HCT116 (cell line): Measurements from ENCODE around the gene ZNF474. TPM values are rescaled to one million over a fixed set of nuclear protein-coding genes. Genes with fewer than 3 reads are reported as not detected.

Source experiments
- ATAC-seq: fragments of 200-7000 bp; cut with Tn5 transposase; 2 replicates; pipeline ENCODE4 v1.9.1; 2020; ENCODE audit warnings: mild to moderate bottlenecking, moderate library complexity
- BruUV-seq: library from RNA; stranded (reverse); fragments of 400-500 nt; replicated peaks from 2 replicates; lab custom pipeline; 2021; lab: Mats Ljungman, UMichigan
- CTCF ChIA-PET: fragments of 300-600 bp; sonication (Branson Sonifier 250); formaldehyde crosslinking; loops from one replicate; lab custom pipeline; 2021; ENCODE audit warnings: antibody characterized with exemption; lab: Charles Lee
- POLR2A ChIA-PET: fragments of 300-600, 350-600 bp; sonication (Branson Sonifier 250); formaldehyde crosslinking; loops from one replicate; lab custom pipeline; 2021; ENCODE audit warnings: antibody characterized with exemption; lab: Charles Lee
- RAD21 ChIA-PET, 2 experiments: fragments of 300-600 bp; sonication (Branson Sonifier 250); formaldehyde crosslinking; loops; one replicate each; lab custom pipeline; 2023; ENCODE audit warnings: low total read pairs in 2 of 2; ENCODE audit not compliant: uncharacterized antibody in 2 of 2, unreplicated experiment in 2 of 2, low non-redundant PET in 1 of 2; lab: Charles Lee
- DNase-seq: peaks from one replicate; pipeline ENCODE4 v3.0.0-alpha.2; 2010; ENCODE audit warnings: low read depth, low spot score
- H2AFZ ChIP-seq: fragments of 200-600 bp; shearing (Covaris generic), sonication (generic); 2 replicates; pipeline ENCODE4 v1.6.1; 2017; ENCODE audit warnings: low read depth, mixed run types, mixed read lengths, antibody characterized with exemption, low read length; ENCODE audit not compliant: poor library complexity, severe bottlenecking
- H3K27ac ChIP-seq: 2 replicates; pipeline ENCODE4 v1.5.1; 2012; ENCODE audit warnings: low read depth, low read length
- H3K27me3 ChIP-seq: fragments of 200-600 bp; sonication (generic); 2 replicates; pipeline ENCODE4 v1.6.1; 2016; ENCODE audit warnings: mixed run types, low read length, mixed read lengths; ENCODE audit not compliant: insufficient read depth
- H3K36me3 ChIP-seq, 2 experiments: fragments of 200-500 bp in 1 of 2; fragments of 200-600 bp in 1 of 2; sonication (Bioruptor generic) in 1 of 2; sonication (generic) in 1 of 2; 2 replicates each; pipeline versions ENCODE4 v1.5.1 to v1.6.1; 2014 to 2016; ENCODE audit warnings: low read length in 2 of 2, inconsistent platforms in 1 of 2, mixed read lengths in 1 of 2, mixed run types in 1 of 2; ENCODE audit not compliant: insufficient read depth in 2 of 2, control insufficient read depth in 1 of 2
- H3K4me1 ChIP-seq, 2 experiments: fragments of 200-600 bp in 1 of 2; sonication (generic) in 1 of 2; 2 replicates each; pipeline versions ENCODE4 v1.5.1 to v1.6.1; 2012 to 2017; ENCODE audit warnings: low read length in 2 of 2, inconsistent platforms in 1 of 2, mild to moderate bottlenecking in 1 of 2, mixed read lengths in 1 of 2, mixed run types in 1 of 2, moderate library complexity in 1 of 2; ENCODE audit not compliant: insufficient read depth in 2 of 2, control insufficient read depth in 1 of 2
- H3K4me2 ChIP-seq: fragments of 200-600 bp; sonication (generic); 2 replicates; pipeline ENCODE4 v1.6.1; 2017; ENCODE audit warnings: mixed run types, low read length, mixed read lengths
- H3K4me3 ChIP-seq, 2 experiments: fragments of 200-600 bp in 1 of 2; sonication (generic) in 1 of 2; replicated peaks in 1 of 2; 2 replicates each; pipeline ENCODE4 v1.5.1; 2011 to 2016; ENCODE audit warnings: low read length in 2 of 2, control low read depth in 1 of 2, low read depth in 1 of 2, mild to moderate bottlenecking in 1 of 2, mixed read lengths in 1 of 2, mixed run types in 1 of 2
- H3K79me2 ChIP-seq: fragments of 200-600 bp; sonication (generic); 2 replicates; pipeline ENCODE4 v1.6.1; 2017; ENCODE audit warnings: mild to moderate bottlenecking, mixed run types, low read length, moderate library complexity, mixed read lengths; ENCODE audit not compliant: insufficient read depth
- H3K9ac ChIP-seq: fragments of 200-600 bp; sonication (generic); 2 replicates; pipeline ENCODE4 v1.6.1; 2016; ENCODE audit warnings: low read length, mixed read lengths
- H3K9me2 ChIP-seq: fragments of 200-600 bp; sonication (generic), shearing (Covaris generic); 2 replicates; pipeline ENCODE4 v1.6.1; 2017; ENCODE audit warnings: mixed run types, mild to moderate bottlenecking, moderate library complexity; ENCODE audit not compliant: insufficient read depth
- H3K9me3 ChIP-seq, 2 experiments: fragments of 200-500 bp in 1 of 2; fragments of 200-600 bp in 1 of 2; sonication (Bioruptor generic) in 1 of 2; sonication (generic) in 1 of 2; 2 replicates each; pipeline ENCODE4 v1.6.1; 2014 to 2017; ENCODE audit warnings: low read length in 2 of 2, mixed read lengths in 2 of 2, inconsistent platforms in 1 of 2, low read depth in 1 of 2, mild to moderate bottlenecking in 1 of 2, mixed run types in 1 of 2, moderate library complexity in 1 of 2; ENCODE audit not compliant: control insufficient read depth in 1 of 2, insufficient read depth in 1 of 2
- H4K20me1 ChIP-seq: fragments of 200-600 bp; sonication (generic), shearing (Covaris generic); 2 replicates; pipeline ENCODE4 v1.6.1; 2017; ENCODE audit warnings: mixed run types, mild to moderate bottlenecking, moderate library complexity; ENCODE audit not compliant: insufficient read depth
- EGR1 ChIP-seq: IDR thresholded peaks from 2 replicates; pipeline ENCODE4 v1.6.1; 2012; ENCODE audit warnings: low read depth
- JUND ChIP-seq: IDR thresholded peaks from 2 replicates; pipeline ENCODE4 v1.6.1; 2012
- POLR2A ChIP-seq: IDR thresholded peaks from 2 replicates; pipeline ENCODE4 v1.7.0; 2011; ENCODE audit warnings: borderline replicate concordance; ENCODE audit not compliant: insufficient read depth, insufficient read length; ENCODE audit errors: extremely low read depth
- RAD21 ChIP-seq: IDR thresholded peaks from 2 replicates; pipeline ENCODE4 v1.6.1; 2012; ENCODE audit warnings: low read depth, mild to moderate bottlenecking
- SP1 ChIP-seq: IDR thresholded peaks from 2 replicates; pipeline ENCODE4 v1.6.1; 2012; ENCODE audit warnings: low read depth
- SRF ChIP-seq: IDR thresholded peaks from 2 replicates; pipeline ENCODE4 v1.6.1; 2012; ENCODE audit warnings: low read depth
- TCF7L2 ChIP-seq: IDR thresholded peaks from 2 replicates; pipeline ENCODE4 v1.7.0; 2011; ENCODE audit warnings: borderline replicate concordance, inconsistent platforms; ENCODE audit not compliant: insufficient read depth, insufficient read length; ENCODE audit errors: extremely low read depth
- intact Hi-C: fragments of 100-400 bp; cut with micrococcal nuclease; formaldehyde crosslinking; loops from 2 replicates; pipeline ENCODE4 v1.10.0; 2022
- total RNA-seq: library from RNA; stranded (reverse); gene quantifications from one replicate; pipeline ENCODE4 v1.2.1, GENCODE V29; 2021; ENCODE audit not compliant: unreplicated experiment
- TF ChIP-seq, protein P1 (sequence below): IDR thresholded peaks from 2 replicates; pipeline ENCODE4 v1.6.1; 2011; ENCODE audit warnings: mild to moderate bottlenecking, low read length, moderate library complexity; ENCODE audit not compliant: insufficient replicate concordance; ENCODE audit errors: extremely low read depth

ZNF474 gene
- total RNA-seq, 1 experiment from 2014 or later = 0.37 TPM

DNA sequence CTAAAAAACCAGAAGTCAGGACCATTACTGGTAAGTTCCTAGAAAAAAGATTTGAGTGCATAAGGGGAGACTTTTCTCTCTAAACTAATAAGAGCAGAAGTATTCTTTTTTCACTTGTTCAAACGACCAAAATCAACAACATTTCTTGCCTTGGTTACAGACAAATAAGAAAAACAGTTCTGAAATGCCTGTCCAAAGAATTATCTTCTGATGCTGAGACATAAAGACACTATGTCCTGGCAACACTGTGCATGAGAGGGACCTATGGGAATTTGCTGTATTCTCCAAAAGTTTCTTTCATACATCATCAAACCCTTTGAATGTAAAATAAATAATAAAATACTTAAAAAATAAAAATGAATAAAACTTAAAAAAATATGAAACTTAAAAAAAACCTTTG is 50.4 kb downstream of the ZNF474 start:
- TF ChIP-seq RAD21 (no peak), SRF (no peak)
- POLR2A ChIA-PET = no interaction called here
- no TSS peak for BruUV-seq
- no peak overlapping the region for H3K9ac ChIP-seq
- H3K9me2 ChIP-seq = no peaks in the 10 kb centered on the region
- H3K9me3 ChIP-seq = no peaks in the 10 kb centered on the region
- no peaks in the 10 kb centered on the region for H3K27me3 ChIP-seq
- RAD21 ChIA-PET = no interaction called here
- CTCF ChIA-PET = no interaction called here
- intact Hi-C loops = no loop called here
- no peaks in the 10 kb centered on the region for H3K79me2 ChIP-seq
- H3K4me1 ChIP-seq = no peaks in the 10 kb centered on the region
- H3K4me2 ChIP-seq = no peak overlapping the region
- H2AFZ ChIP-seq = no peak overlapping the region
- H3K36me3 ChIP-seq = no peaks in the 10 kb centered on the region
- H3K4me3 ChIP-seq = no peak overlapping the region
- no peak overlapping the region for H3K27ac ChIP-seq
- ATAC-seq = no peak
- no peak for DNase-seq
- no peaks in the 10 kb centered on the region for H4K20me1 ChIP-seq

DNA sequence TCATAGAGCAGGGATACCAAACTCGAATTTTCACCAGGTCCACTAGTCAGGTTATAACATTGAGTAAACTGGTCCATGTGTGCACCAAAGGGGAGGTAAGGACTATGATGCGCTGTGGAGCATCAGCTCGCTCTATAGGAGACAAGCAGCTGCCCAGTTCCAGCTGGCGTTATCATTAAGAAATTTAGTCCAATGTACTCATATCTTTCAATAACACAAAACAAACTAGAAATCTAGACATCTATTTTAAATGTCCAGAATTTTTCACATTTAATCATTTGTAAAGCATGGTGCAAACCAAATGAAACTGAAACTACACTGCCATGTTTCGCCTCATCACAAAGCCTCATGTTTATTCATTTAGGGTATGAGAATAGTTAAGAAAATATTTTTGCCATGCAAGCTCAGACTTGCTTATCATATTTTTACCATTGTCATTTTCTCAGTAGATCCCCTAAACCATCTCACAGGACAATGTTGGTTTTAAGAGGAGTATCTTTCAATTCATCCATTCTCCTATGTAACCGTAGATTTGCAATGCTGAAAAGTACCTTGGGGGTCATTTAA is 50.9 kb downstream of the ZNF474 start:
- POLR2A ChIA-PET = no interaction called here
- no peaks in the 10 kb centered on the region for H3K36me3 ChIP-seq
- H3K4me1 ChIP-seq = no peaks in the 10 kb centered on the region
- H3K27ac ChIP-seq = no peak overlapping the region
- DNase-seq = no peak
- TF ChIP-seq SP1 (no peak), RAD21 (no peak), TCF7L2 (no peak), EGR1 (no peak), JUND (no peak), POLR2A (no peak)
- TF ChIP-seq, protein P1, sequence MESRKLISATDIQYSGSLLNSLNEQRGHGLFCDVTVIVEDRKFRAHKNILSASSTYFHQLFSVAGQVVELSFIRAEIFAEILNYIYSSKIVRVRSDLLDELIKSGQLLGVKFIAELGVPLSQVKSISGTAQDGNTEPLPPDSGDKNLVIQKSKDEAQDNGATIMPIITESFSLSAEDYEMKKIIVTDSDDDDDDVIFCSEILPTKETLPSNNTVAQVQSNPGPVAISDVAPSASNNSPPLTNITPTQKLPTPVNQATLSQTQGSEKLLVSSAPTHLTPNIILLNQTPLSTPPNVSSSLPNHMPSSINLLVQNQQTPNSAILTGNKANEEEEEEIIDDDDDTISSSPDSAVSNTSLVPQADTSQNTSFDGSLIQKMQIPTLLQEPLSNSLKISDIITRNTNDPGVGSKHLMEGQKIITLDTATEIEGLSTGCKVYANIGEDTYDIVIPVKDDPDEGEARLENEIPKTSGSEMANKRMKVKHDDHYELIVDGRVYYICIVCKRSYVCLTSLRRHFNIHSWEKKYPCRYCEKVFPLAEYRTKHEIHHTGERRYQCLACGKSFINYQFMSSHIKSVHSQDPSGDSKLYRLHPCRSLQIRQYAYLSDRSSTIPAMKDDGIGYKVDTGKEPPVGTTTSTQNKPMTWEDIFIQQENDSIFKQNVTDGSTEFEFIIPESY = no peak
- TF ChIP-seq, all 23 proteins: peak for 0
- Histone ChIP-seq H3K9me2 (no peaks in the 10 kb centered on the region), H3K9me3 (no peaks in the 10 kb centered on the region), H3K27me3 (no peaks in the 10 kb centered on the region), H2AFZ (no peak overlapping the region), H4K20me1 (no peaks in the 10 kb centered on the region), H3K4me2 (no peak overlapping the region), H3K4me3 (no peak overlapping the region), H3K9ac (no peak overlapping the region), H3K79me2 (no peaks in the 10 kb centered on the region)
- ChIA-PET RAD21 (no interaction called here), CTCF (no interaction called here)
- intact Hi-C loops = no loop called here
- no TSS peak for BruUV-seq
- ATAC-seq = no peak
